Endothelial cell (in vitro differentiated cells): ENCODE results near the gene LMF1. TPM values are rescaled to one million over a fixed set of nuclear protein-coding genes. Genes with fewer than 3 reads are reported as not detected.

ENCODE experiments used
- DNase-seq: peaks from one replicate; pipeline ENCODE4 v3.0.0; 2021; ENCODE audit warnings: low spot score
- H3K27ac Mint-ChIP-seq: one replicate; pipeline ENCODE4 v1.8.0; 2021; ENCODE audit warnings: mixed read lengths, inconsistent platforms; ENCODE audit not compliant: unreplicated experiment
- H3K27me3 Mint-ChIP-seq: one replicate; pipeline ENCODE4 v1.8.0; 2021; ENCODE audit warnings: mild to moderate bottlenecking, moderate library complexity, mixed read lengths, inconsistent platforms; ENCODE audit not compliant: unreplicated experiment
- H3K36me3 Mint-ChIP-seq: one replicate; pipeline ENCODE4 v1.8.0; 2021; ENCODE audit warnings: mild to moderate bottlenecking, low read depth, mixed read lengths, inconsistent platforms; ENCODE audit not compliant: unreplicated experiment
- H3K4me1 Mint-ChIP-seq: one replicate; pipeline ENCODE4 v1.8.0; 2021; ENCODE audit warnings: mild to moderate bottlenecking, mixed read lengths, inconsistent platforms; ENCODE audit not compliant: unreplicated experiment
- H3K4me3 Mint-ChIP-seq: one replicate; pipeline ENCODE4 v1.8.0; 2021; ENCODE audit warnings: mild to moderate bottlenecking, mixed read lengths, inconsistent platforms; ENCODE audit not compliant: unreplicated experiment
- H3K9me3 Mint-ChIP-seq: one replicate; pipeline ENCODE4 v1.8.0; 2021; ENCODE audit warnings: mixed read lengths, inconsistent platforms; ENCODE audit not compliant: unreplicated experiment
- total RNA-seq: library from RNA; stranded (reverse); fragmentation: NEBNext Ultra II Directional; extraction: Animal tissue kit (Norgen Biotek cat#: 25700); gene quantifications from one replicate; pipeline ENCODE4 v1.2.1, GENCODE V29; 2021; ENCODE audit not compliant: unreplicated experiment
- TF ChIP-seq, protein P1 (sequence below): fragments of 200-600 bp; sonication (generic); IDR thresholded peaks from one replicate; pipeline ENCODE4 v1.5.0; 2021; ENCODE audit warnings: antibody characterized with exemption; ENCODE audit not compliant: unreplicated experiment

LMF1 gene
- total RNA-seq, 1 donor from 2014 or later = 21.7 TPM

DNA sequence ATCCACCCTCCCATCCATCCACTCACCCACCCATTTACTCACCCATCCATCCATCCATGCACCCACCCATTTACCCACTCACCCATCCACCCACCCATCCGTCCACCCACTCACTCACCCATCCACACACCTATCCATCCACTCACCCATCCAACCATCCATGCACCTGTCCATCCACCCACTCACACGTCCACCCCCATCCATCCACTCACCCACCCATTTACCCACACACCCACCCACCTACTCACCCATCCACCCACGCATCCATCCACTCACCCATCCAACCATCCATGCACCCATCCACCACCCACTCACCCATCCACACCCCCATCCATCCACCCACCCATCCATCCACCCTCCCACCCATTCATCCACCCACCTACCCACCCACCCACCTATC is 22.9 kb upstream of the LMF1 start:
- Mint-ChIP-seq H3K4me1 (peaks cover 3% of the 10 kb centered on the region), H3K27ac (no peak overlapping the region), H3K4me3 (no peak overlapping the region), H3K9me3 (peaks cover 8% of the 10 kb centered on the region), H3K36me3 (peaks cover 13% of the 10 kb centered on the region), H3K27me3 (peaks cover 4% of the 10 kb centered on the region)
- TF ChIP-seq, protein P1, sequence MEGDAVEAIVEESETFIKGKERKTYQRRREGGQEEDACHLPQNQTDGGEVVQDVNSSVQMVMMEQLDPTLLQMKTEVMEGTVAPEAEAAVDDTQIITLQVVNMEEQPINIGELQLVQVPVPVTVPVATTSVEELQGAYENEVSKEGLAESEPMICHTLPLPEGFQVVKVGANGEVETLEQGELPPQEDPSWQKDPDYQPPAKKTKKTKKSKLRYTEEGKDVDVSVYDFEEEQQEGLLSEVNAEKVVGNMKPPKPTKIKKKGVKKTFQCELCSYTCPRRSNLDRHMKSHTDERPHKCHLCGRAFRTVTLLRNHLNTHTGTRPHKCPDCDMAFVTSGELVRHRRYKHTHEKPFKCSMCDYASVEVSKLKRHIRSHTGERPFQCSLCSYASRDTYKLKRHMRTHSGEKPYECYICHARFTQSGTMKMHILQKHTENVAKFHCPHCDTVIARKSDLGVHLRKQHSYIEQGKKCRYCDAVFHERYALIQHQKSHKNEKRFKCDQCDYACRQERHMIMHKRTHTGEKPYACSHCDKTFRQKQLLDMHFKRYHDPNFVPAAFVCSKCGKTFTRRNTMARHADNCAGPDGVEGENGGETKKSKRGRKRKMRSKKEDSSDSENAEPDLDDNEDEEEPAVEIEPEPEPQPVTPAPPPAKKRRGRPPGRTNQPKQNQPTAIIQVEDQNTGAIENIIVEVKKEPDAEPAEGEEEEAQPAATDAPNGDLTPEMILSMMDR = no peak
- DNase-seq = no peak

DNA sequence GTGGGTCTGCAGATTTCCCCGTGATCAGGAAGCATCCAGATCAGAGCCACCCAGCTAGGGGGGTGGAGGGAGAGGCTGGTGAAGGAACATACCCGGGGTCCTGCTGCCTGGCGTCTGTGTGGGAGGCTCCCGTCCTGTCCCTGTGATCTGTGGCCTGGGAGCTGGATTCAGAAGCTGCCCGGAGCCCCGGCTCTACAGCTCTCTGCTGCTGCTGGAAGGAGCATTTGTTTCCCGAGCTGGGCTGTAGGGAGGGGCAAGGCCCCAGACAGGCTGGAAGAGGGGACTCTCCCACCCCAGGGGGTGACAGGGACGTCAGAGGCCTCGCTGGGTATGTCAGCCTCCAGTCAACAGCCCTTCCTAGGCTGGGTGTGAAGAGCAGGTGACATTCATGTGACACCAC is 21.0 kb upstream of the LMF1 start:
- Mint-ChIP-seq H3K27me3 (peaks cover 4% of the 10 kb centered on the region), H3K4me3 (no peak overlapping the region), H3K27ac (no peak overlapping the region), H3K9me3 (peaks cover 8% of the 10 kb centered on the region), H3K36me3 (peaks cover 13% of the 10 kb centered on the region), H3K4me1 (peaks cover 3% of the 10 kb centered on the region)
- DNase-seq = no peak
- TF ChIP-seq, protein P1 = no peak

DNA sequence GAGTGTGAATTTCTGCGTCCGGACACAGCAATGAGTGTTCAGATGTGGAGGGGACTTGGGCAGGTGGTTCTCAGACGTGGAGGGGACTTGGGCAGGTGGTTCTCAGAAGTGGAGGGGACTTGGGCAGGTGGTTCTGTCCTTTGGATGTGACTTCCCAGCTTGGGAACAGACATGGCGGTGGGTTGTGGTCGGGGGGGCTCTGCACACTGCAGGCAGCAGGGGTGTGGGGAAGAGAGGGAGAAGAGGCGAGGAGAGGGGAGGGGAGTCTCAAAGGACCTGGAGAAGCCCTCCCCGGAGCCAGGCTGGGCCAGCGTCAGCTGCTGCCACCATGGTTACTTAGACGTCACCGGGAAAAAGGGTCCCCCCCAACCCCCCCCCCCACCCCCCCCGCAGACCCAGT is 20.6 kb upstream of the LMF1 start:
- Mint-ChIP-seq H3K27me3 (peaks cover 1% of the 10 kb centered on the region), H3K36me3 (peaks cover 13% of the 10 kb centered on the region), H3K4me1 (peaks cover 3% of the 10 kb centered on the region), H3K4me3 (no peak overlapping the region), H3K9me3 (peaks cover 8% of the 10 kb centered on the region), H3K27ac (no peak overlapping the region)
- TF ChIP-seq, protein P1 = no peak
- DNase-seq = no peak

DNA sequence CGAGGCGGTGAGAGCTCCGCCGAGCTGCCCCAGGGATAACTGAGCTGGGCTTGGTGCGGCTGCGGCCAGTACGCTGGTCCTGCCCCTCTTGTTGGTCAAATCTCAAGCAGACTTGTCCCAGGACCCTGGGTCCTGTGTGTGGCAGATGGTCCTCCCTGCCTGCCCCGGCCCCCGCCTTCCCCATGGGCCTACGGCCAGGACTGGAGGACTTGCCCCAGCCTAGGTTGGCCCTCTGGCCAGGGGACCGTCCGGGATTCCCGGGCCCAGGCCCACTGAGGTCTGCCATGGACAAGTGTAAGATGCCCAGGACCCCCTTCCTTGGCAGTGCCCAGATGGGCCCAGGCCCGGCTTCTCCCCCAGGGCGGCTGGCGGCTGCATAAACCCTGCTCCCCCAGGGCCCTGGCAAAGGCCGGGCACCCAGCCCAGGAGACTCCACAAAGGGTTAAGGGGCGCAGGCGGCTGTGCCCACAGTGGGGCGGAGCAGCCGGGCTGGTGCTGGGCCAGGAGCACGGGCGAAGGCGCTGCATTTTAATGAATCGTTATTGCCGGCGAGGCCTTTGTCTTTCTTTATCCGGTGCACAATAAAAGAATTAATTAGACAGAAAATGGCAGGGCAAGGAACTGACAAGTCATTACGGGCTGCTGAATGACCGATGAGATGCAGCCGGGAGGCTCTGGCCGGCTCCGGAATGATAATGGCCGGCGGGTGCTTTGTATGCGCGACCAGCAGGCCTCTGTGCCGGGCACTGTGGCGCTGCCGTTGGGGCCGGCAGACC is 19.9 kb upstream of the LMF1 start:
- DNase-seq = no peak
- TF ChIP-seq, protein P1 = no peak
- Mint-ChIP-seq H3K27ac (no peak overlapping the region), H3K4me1 (peaks cover 3% of the 10 kb centered on the region), H3K4me3 (no peak overlapping the region), H3K27me3 (peaks cover 3% of the 10 kb centered on the region), H3K9me3 (peaks cover 8% of the 10 kb centered on the region), H3K36me3 (peaks cover 7% of the 10 kb centered on the region)

DNA sequence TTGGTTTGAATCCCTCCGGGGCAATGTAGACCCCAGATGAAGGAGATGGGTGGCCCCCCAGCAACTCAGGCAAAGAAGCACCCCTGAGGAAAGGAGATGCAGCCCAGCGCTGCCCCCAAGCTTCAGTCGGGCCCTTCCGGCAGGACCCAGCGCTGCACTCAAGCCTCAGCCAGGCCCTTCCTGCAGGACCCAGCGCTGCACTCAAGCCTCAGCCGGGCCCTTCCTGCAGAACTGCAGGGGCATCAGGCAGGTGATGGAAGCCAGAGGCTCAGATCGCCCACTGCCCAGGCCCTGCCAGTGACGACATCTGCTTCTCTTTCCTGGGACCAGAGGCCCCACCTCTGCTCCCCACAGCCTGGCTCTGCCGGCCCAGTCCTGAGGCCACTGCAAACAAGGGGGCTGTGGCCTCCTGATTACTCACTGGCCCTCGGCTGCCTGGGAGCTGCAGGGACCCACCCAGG is 18.6 kb upstream of the LMF1 start:
- Mint-ChIP-seq H3K9me3 (no peaks in the 10 kb centered on the region), H3K4me1 (no peaks in the 10 kb centered on the region), H3K27me3 (peaks cover 4% of the 10 kb centered on the region), H3K36me3 (no peaks in the 10 kb centered on the region), H3K27ac (no peak overlapping the region), H3K4me3 (no peak overlapping the region)
- no peak for DNase-seq
- TF ChIP-seq, protein P1 = no peak
